ENCODE measurements around the gene OR1L1.

OR1L1 gene

GRCh38 chr9:122661416-122661815 lies at the start of gene OR1L1:
Gene OR1L1, plus strand, starts transcription at chr9:122661716. Its CDS starts 0 bp downstream, at chr9:122661716.
- no peak for DNase-seq (ENCODE audit: low spot score)

- no peak for DNase-seq (ENCODE audit: low spot score)
Observed at GRCh38 chr9:122614362-122614761, 47.2 kb upstream of the OR1L1 start, which contains the start of gene OR1Q1. Gene OR1Q1, plus strand, starts transcription at chr9:122614738. Its CDS starts 0 bp downstream, at chr9:122614738.

- DNase-seq (ENCODE audit: low spot score), result no peak
Observed at GRCh38 chr9:122619996-122620395, 41.5 kb upstream of the OR1L1 start.

GRCh38 chr9:122642226-122642625 lies 19.3 kb upstream of the OR1L1 start:
- no peak for DNase-seq (ENCODE audit: low spot score)

GRCh38 chr9:122656378-122656777 lies 5.1 kb upstream of the OR1L1 start:
- no peak for DNase-seq (ENCODE audit: low spot score)

- no peak for DNase-seq (ENCODE audit: low spot score)
Observed at GRCh38 chr9:122657527-122657926, 4.0 kb upstream of the OR1L1 start, which contains the start of gene OR1B1. Gene OR1B1, minus strand, starts transcription at chr9:122657627.

- DNase-seq (ENCODE audit: low spot score), result no peak
Observed at GRCh38 chr9:122672481-122672880, 11.0 kb downstream of the OR1L1 start.

GRCh38 chr9:122684851-122685250 lies 23.3 kb downstream of the OR1L1 start:
- DNase-seq (ENCODE audit: low spot score), result no peak

- DNase-seq (ENCODE audit: low spot score), result no peak
Observed at GRCh38 chr9:122695696-122696095, 34.2 kb downstream of the OR1L1 start.

Measured in CD4-positive, alpha-beta T cell treated with Interleukin-2 at 100 ng/mL for 4 hours (primary cell).